CD4-positive, alpha-beta T cell treated with Interleukin-4 for 4 hours (primary cell): ENCODE measurements around the gene CST6.

ENCODE experiments used
- DNase-seq: peaks from one replicate; pipeline ENCODE4 v3.0.0-alpha.2; 2020

The CST6 gene, protein sequence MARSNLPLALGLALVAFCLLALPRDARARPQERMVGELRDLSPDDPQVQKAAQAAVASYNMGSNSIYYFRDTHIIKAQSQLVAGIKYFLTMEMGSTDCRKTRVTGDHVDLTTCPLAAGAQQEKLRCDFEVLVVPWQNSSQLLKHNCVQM

DNA sequence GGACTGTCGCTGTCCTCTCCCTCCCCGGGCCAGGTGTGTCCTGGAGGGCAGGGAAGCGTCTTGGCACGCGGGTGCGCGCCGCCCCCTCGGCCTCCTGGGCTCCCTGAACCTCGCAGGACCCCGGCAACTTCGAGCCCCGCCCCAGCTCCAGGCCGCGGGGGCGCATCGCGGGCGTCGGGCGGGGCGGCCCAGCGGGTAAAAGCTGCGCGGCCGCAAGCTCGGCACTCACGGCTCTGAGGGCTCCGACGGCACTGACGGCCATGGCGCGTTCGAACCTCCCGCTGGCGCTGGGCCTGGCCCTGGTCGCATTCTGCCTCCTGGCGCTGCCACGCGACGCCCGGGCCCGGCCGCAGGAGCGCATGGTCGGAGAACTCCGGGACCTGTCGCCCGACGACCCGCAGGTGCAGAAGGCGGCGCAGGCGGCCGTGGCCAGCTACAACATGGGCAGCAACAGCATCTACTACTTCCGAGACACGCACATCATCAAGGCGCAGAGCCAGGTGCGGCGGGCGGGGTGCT lies at the start of gene CST6:
TSS of gene CST6 (plus strand) at position 224 of the 519 bp plus-strand sequence. CDS start at position 261, 37 bp downstream.
- no peak for DNase-seq

DNA sequence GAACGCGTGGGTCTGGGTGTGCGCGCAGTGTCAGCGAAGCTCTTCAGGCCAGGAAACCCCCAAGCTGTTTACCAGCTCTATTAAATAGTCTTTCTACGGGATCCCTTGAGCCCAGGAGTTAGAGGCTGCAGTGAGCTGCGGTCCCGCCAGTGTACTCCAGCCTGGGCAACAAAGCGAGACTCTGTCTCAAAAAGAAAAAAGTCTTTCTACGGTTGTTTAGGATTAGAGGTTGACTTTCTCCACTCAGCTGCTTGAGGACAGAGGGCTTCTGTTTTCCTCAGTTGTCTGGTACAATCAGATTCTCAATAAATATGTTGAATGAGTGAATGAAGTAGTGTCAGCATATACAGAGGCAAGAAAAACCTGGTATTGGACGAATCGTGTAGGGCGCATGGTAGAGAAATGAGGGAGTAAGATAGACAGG lies 49.7 kb upstream of the CST6 start:
- no peak for DNase-seq

DNA sequence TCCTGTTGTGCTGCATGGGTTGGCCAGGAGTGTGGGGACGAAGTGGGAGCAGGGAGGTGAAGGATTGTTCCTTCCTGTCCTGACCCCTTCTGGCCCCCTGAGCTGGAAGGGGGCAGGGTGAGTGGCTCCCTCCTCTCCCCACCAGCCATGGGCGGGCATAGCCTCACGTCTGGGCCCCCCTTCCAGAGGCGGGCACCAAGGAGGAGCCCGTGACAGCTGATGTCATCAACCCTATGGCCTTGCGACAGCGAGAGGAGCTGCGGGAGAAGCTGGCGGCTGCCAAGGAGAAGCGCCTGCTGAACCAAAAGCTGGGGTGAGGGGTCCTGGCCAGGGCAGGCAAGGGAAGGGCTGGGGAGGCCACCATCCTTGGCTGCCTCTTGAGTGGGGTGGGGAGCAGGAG lies 46.9 kb upstream of the CST6 start:
- no peak for DNase-seq

DNA sequence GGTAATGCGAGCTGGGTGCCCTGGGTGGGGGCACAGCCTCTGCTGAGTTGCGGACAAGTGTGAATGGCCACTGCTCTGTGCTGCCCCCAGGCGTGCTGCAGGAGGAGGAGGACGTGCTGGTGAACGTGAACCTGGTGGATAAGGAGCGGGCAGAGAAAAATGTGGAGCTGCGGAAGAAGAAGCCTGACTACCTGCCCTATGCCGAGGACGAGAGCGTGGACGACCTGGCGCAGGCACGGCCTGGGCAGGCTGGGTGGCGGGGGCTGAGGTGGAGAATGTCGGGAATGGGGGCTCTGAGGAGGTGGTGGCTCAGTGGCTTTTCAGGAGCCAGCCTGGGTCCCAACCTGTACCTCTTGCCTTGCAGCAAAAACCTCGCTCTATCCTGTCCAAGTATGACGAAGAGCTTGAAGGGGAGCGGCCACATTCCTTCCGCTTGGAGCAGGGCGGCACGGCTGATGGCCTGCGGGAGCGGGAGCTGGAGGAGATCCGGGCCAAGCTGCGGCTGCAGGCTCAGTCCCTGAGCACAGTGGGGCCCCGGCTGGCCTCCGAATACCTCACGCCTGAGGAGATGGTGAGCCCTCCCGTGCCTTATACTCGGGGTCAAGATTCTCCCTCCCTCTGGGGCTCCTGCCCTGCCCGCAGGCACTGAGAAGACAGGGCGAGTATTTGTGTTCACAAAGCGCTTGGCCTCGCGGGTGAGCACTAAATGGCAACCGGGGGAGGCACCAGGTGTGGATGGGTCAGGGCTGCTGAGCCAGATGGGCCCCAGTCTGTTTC lies 45.6 kb upstream of the CST6 start:
- no peak for DNase-seq

DNA sequence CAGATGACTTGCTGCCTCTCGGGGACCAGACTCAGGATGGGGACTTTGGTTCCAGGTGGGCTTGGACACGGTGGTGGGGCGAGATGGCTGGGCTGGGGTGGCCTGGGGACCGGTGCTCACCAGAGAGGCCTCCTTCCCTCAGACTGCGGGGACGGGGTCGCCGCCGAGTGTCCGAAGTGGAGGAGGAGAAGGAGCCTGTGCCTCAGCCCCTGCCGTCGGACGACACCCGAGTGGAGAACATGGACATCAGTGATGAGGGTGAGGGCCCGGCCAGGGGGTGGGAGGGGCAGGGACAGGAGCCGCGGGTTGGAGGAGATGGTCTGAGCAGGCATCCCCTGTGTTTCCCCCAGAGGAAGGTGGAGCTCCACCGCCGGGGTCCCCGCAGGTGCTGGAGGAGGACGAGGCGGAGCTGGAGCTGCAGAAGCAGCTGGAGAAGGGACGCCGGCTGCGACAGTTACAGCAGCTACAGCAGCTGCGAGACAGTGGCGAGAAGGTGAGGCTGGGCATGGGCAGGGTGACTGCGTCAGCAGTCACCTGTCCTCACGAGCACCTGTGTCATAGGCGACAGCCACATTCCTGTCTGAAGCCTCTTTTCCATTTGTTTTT lies 44.4 kb upstream of the CST6 start:
- no peak for DNase-seq

DNA sequence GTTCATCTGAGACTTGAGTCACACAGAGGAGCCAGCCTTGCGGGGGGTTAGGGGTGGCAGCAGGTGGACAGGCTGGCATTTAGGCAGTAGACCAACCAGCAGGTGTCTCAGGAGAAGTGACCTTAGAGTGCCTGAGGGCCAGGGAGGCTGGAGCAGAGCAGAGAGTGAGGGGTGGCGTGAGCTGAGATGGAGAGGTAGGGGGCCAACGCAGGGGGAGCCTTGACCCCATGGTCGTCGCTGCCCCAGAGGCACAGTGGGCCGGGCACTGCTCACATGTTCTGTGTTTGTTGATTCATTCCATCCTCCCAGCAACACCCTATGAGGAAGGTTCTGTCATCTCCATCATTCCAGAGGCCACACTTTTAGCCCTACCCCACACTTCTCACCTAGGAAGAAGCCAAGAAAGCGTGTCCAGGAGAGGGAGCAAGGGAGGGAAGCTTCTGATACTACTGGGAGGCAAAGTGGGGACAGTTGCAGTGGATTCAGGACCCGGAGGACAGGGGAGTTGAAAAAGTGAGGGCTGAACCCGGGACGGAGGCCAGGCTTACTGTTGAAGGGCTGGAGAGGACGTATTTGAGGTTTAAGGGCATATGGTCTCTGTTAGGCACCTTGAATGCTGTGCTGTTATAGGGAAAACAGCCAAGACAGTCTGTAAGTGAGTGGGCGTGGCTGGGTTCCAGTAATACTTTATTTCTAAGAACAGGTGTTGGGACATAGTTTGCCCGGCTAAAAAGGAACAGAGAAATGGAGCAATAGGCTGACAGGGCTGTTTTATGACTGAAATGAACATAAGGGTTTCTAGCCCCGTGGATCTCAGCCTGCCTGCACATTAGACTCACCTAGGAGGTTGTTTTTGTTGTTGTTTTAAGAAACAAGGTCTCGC lies 43.0 kb upstream of the CST6 start:
- DNase-seq = no peak

DNA sequence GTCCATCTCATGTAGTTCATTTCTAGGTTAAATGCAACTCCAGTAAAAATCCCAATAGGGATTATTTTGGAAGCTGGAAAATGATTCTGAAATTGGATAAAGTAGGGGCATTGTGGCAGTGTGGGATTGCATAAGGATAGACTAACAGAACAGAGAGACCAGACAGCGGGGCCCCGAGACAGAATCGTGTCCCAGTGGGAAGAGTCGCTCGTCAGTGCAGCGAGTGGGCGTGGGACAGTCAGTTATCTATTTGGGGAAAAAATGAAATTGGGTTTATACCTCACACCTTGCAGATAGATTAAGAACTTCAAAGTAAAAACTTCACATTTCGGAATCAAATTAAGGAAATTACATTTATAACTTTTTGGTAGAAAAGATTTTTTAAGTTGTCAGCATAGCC lies 39.7 kb upstream of the CST6 start:
- DNase-seq = no peak

DNA sequence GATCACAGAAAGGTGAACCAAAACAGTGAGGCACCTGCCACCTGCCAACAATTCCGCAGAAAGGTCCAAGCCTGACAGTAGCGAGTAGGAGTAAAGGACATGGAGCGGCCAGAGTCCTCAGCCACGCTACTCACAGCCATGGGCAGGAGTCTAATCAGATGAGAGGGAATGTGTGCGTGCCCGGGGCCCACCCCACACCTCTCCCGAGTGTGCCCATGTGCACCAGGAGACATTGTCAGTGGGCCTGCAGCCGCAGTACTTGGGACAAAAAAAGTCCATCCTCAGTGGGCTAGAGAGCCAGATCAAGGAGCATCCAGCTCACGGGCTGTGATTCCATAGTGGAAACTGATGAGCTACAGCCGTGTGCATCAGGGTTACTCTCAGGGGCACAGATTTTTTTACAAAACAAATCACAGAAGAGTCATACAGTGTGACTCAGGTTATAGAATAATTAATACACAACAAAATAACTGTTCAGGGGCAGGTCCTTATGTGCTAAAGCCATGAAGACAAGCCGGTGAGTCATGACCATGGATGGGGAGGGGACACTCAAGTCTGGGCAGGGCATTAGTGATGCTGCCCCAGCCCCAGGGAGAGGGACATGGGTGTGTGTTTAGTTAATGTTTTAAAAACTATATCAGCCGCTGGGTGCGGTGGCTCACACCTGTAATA lies 38.2 kb upstream of the CST6 start:
- no peak for DNase-seq

DNA sequence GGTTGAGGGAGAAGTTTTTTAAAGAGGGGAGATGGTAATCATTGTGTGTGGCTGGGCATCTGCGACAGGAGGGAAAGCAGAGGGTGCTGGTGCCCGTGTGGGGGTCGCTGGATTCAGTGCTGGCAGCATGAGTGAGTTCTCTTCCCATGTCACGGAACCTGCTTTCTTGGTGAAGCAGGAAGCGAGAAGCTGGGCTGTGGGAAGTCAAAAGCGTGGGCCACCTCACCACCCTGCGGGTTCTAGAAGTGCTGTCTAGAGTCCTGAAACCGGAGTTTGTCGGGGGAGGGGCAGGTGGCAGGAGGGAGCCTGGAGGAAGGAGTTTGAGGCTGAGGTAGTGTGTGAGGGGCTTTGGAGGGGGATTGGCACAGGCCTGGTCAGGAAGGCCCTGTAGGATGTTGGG lies 36.0 kb upstream of the CST6 start:
- DNase-seq = no peak

DNA sequence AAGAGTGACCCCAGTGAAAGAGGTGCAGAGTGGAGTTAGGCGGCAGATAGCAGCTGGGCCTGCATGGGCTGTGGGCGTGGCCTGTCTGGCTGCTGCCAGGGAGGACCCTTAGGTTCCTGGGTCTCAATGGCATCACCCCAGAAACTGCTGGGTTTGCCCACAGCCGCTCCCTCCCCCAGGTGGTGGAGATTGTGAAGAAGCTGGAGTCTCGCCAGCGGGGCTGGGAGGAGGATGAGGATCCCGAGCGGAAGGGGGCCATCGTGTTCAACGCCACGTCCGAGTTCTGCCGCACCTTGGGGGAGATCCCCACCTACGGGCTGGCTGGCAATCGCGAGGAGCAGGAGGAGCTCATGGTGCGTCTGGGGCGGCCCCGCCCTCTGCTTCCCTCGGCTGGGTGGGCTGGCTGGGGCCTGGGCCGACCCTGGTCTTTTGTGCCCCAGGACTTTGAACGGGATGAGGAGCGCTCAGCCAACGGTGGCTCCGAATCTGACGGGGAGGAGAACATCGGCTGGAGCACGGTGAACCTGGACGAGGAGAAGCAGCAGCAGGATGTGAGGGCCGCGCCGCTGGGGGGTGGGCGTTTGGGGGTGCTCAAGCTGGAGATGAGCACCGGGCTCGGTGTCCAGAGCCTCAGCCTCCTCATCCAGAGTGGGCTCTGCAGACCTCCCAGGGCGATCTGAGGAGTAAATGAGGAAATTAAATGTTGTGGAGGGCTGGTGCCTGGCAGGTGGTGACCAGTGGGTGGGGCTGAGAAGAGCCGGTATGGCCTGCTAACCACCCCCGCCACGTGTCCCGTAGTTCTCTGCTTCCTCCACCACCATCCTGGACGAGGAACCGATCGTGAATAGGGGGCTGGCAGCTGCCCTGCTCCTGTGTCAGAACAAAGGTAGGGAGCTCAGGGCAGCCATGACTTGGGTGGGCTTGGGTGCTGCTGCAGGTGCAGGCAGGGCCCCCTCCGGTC lies 35.3 kb upstream of the CST6 start:
- no peak for DNase-seq

DNA sequence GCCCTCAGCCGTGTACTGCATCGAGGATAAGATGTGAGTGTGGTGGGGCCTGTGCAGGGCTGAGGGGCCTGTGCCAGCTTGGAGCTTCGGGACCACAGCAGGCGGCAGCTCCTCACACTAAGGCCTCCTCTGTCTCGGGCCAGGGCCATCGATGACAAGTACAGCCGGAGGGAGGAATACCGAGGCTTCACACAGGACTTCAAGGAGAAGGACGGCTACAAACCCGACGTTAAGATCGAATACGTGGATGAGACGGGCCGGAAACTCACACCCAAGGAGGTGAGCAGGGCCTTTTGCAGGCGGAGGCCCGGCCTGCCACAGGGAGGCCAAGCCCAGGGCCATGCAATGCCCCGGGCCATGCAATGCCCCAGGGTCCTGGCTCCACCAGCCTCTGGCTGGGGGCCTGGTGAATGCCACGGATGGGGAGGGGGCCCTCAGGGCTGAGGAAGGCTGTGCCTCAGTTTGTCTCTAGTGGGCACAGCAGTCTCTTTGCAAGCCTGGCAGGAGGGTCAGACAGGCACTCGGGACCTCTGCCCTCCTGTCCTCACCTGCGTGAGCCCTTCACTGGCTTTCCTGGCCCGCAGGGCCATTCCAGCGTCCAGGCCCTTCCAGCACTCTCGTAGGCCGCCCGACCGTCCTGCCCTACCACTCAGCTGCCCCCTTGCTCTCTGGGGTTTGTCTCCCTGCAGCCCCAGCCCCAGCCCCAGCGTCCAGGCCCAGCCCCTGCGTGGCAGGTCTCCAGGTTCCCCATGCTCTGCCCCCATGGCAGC lies 34.0 kb upstream of the CST6 start:
- DNase-seq = no peak

DNA sequence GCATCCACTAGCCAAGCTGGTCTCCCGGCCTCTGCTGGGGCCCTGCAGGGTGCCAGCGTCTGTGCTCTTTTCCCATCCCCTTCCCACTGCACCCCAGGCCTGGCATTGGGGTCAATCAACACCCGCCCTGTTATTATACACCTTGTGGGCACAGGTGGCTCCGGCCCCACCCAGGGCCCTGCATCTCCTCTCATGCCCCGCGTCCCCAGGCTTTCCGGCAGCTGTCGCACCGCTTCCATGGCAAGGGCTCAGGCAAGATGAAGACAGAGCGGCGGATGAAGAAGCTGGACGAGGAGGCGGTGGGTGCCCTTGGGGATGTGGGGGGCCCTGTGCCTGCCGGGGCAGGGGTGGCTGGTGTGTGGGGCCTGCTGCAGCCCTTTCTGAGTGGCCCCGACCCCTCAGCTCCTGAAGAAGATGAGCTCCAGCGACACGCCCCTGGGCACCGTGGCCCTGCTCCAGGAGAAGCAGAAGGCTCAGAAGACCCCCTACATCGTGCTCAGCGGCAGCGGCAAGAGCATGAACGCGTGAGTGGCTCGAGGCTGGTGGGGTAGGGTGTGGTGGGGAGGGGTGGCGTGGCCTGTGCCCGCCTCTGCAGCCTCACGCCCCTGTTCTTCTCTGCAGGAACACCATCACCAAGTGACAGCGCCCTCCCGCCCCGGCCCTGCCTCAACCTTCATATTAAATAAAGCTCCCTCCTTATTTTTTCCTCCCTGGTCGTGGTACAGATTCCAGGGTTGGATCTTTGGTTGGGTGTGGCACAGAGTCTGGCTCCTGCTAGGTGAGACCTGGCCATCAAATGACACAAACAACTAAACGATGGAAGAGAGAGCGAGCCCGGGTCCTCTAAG lies 33.2 kb upstream of the CST6 start:
- DNase-seq = no peak

DNA sequence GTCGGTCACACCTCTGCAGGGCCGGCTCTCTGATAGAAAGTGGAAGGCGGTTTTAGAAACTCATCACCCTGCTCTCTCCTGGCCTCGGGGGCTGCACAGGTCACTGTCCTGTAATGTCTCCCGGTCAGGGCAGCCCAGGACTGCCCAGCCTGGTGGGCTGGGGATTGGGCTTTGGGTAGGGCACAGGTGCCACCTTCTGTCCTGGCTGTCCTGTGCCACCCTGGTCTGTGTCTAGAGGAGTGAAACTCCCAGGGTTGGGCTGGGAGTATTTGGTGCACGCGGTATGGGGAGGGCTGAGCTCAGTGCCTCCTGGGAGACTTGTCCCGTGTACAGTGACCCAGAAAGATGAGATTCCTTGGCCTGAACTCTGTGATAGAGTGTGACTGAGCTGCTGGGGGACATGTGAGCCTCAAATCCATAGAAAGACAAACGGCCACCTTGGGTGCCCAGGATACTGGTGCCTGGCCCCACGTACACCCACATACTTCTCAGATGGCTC lies 32.5 kb upstream of the CST6 start:
- no peak for DNase-seq

DNA sequence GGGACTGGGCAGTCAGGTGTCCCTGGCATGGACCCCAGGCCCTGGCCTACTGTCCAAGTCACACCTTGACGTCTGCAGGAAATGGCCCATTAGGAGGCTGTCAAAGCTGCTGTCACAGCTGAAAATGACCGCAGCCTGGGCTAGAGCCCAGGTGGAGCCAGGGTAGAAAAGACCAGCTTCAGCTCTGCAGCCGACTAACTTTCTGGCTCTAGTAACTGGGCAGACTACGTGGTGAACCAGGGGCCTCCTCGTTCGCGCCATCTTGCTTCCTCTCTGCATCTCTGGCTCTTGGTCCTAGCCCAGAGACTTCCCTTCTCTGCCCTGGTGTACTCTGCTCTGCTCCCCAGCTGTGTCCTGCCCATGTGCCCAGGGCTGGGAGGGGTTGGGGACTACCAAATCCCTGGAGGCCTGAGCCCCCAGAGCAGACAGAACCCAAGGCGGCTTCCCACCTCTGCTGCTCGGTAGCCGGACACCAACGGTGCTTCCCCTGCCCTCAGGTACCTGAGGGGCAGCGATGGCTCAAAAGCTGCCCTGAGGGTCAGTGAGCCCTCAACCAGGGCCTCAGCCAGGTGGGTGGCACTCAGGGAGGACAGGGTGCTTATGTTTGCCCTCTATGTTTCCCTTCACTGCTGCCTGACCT lies 30.6 kb upstream of the CST6 start:
- DNase-seq = no peak

DNA sequence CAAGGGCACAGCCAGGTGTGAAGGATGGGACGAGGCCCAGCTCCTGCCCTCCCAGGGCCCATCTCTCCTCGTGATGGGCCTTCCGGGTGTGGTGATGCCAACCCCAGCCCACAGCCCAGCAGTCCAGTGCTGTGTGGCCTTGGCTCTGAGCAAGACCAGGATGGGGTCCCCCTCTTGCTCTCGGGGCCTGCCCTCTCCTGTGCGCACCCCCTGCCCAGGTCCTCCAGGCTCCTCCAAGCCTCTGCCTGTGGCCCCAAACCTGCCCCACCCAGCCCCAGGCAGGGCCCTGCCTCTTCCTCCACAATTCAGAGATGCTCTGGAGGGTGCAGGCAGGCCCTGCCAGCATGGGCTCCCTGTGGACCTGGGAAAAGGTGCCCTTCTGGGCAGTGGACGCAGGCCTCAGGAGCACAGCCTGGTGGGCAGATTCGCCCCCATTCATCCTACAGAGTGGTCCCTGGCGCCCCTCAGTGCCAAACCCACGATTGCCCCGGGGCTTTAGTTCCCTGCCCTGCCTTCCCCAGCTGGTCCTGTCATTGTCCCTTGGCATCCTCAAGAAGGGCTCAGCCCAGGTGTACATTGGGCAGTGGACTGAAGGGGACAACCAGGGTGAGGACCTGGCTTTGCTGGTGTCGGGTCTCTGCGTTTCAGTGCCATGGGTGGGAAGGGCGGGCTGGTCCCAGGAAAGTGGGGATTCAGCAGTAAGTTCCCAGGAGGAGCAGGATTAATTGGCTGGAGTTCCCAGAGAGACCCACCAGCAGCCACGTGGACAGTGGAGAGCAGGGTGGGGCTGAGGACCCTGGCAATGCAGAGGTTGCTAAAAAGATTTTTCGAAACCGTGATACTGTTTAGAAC lies 29.6 kb upstream of the CST6 start:
- DNase-seq = no peak

DNA sequence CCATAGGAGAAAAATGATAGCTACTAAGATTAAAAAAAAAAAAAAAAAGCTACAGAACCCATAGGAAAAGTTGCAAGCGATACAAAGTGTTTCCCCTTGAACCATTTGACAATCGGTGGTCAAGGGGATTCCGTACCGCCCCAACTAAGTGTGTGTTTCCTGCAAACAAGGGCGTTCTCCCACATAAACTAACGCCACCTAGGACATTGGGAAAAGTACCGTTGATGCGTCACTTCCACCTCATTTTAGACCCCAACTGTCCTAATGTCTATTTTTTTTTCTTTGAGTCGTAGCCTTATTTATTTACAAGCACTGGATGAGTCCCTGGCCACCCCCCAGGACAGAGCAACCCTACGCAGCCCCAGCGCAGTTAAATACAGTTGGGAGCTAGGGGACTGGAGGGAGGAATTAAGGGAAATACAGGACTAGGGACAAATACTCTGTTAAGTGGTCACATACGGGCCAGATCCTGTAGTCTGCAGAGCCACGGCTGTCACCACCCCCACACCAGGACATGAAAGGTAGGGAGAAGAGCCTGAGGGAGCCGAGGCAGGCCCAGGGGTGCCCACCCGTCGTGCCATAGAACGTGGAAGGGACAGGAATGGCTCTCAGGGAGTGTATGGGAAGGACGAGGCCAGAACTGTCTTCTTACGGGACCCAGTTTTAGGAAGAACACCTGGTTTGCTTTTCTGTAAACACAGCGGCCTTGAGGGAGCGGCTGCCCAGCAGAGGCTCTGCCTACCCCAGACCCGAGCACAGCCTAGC lies 28.8 kb upstream of the CST6 start:
- DNase-seq = no peak

DNA sequence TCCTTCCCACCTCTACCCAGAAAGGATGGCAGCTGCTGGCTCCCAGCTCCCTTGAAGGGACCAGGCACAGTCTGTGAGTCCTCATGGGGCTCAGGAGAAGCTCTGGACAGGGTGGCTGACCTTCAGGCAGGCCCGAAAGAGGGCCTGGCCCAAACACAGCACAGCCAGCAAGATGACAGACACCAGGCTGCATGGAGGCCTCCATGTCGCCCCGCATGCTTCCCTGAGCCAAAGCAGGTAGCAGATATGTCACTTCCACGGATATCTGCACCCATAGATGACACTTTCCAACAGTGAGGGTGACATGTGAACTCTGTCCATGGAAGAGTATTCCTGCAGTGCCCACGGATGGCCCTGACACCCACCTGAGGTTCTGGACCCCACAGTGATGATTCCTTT lies 28.2 kb upstream of the CST6 start:
- DNase-seq = no peak
